ENCODE measurements around the gene HBS1L. TPM values are rescaled to one million over a fixed set of nuclear protein-coding genes. Genes with fewer than 3 reads are reported as not detected.

Gene HBS1L
- total and polyA plus RNA-seq, 2 of the 4 experiments (the other 2 are of a cell fraction), result 45.1 to 120 TPM

DNA sequence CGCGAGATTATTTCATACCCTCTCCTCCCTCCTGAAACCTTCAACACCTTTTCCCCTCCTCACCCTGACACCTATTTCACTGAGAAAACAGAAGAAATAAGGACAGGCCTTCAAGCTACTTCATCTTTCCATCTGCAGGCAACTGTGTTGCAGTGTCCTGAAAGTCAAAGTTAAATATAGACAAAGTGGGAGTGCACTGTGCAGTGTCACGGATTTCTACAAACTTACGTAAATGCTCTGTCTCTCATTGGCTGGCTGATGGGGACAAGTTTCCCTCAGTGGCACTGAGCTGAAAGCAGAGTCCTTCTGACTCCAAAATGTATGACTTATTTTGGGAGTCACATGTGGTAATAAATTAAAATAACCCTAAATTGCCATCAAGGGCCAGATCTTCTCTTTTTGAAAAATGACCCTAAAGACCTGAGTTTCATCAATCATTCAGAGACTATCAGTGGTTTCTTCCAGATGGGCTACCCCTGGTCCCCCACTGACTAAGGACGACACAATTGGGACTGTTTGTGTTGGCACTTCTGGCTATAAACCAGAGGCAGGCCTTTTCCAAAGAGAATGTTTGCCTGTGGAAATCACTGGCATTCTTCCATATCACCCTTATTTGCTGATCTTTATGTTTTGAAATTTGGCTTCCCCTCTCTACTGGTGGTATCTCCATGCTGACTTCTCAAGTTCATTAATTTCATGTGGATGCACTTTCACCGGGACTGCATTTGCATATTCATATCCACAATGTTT, 126.3 kb downstream of the HBS1L start:
- no peak for DNase-seq
- Histone ChIP-seq H3K4me1 (ENCODE audit: control insufficient read depth, insufficient read depth, low read length) (0 out of 2 replicates have a peak, but pooled peaks cover 2% of the 10 kb centered on the region), H2AFZ (replicated peaks; ENCODE audit: low read length, poor library complexity) (no peak overlapping the region), H2BK20ac (ENCODE audit: low read depth, low read length) (no peak overlapping the region), H4K20me1 (ENCODE audit: insufficient read depth, low read length) (no peaks in the 10 kb centered on the region), H3K4me2 (ENCODE audit: low read depth, low read length) (no peak overlapping the region), H3K14ac (replicated peaks; ENCODE audit: low read depth, low read length) (no peak overlapping the region), H4K5ac (ENCODE audit: low read depth, low read length) (no peak overlapping the region), H2BK5ac (ENCODE audit: low read depth, low read length, poor library complexity, severe bottlenecking) (no peak overlapping the region), H3K18ac (ENCODE audit: low read depth, low read length) (no peak overlapping the region), H3K9ac (ENCODE audit: low read depth, low read length) (no peak overlapping the region), H2BK15ac (ENCODE audit: low read depth, low read length) (no peak overlapping the region), H3K4ac (ENCODE audit: low read depth, low read length) (no peak overlapping the region), H4K8ac (ENCODE audit: low read depth in 2 of 2, low read length in 2 of 2) (no peak overlapping the region), H4K91ac (ENCODE audit: insufficient read depth, low read depth, low read length) (no peak overlapping the region), H2BK120ac (ENCODE audit: low read depth, low read length) (no peak overlapping the region), H3K23ac (ENCODE audit: low read depth, low read length) (no peak overlapping the region), H3K27me3 (ENCODE audit: control insufficient read depth, insufficient read depth, low read length) (no peaks in the 10 kb centered on the region), H3K36me3 (ENCODE audit: control insufficient read depth, insufficient read depth, low read length) (no peaks in the 10 kb centered on the region), H3K27ac (ENCODE audit: insufficient read depth, low read length) (no peak overlapping the region), H3K9me1 (ENCODE audit: insufficient read depth, low read length) (peaks cover 3% of the 10 kb centered on the region), H3K4me3 (ENCODE audit: insufficient read depth, low read depth, low read length) (no peak overlapping the region), H3K79me1 (ENCODE audit: low read depth in 1 of 2, low read length in 2 of 2) (no peaks in the 10 kb centered on the region), H3K9me3 (ENCODE audit: control insufficient read depth, insufficient read depth, low read length) (peaks cover 3% of the 10 kb centered on the region; the same call in 1 of the 2 replicates), H2AK5ac (ENCODE audit: low read depth, low read length) (no peak overlapping the region), H3K56ac (ENCODE audit: extremely low read depth, insufficient read depth, low read length) (no peak overlapping the region), H2AK9ac (replicated peaks; ENCODE audit: low read depth, low read length, poor library complexity) (no peak overlapping the region)
- BruUV-seq (replicated peaks), result no TSS peak
- ChIA-PET CTCF (no interaction called here), POLR2A (ENCODE audit: unreplicated experiment) (no interaction called here)
- dilution Hi-C loops (cut with HindIII; ENCODE audit: low sequenced_read_pairs, unreplicated experiment), result no loop called here
- WGBS, 2 experiments (ENCODE audit: extremely low coverage in 2 of 2, insufficient read length in 1 of 2), result 63% methylated on average over 2 of the region's 6 CpGs; no CpG with 5 or more reads in 1 of the 2 experiments
- TF ChIP-seq MAZ (IDR thresholded peaks at IDR 0.05; ENCODE audit: borderline replicate concordance, low read depth, low read length) (no peak), MXI1 (IDR thresholded peaks at IDR 0.05; ENCODE audit: borderline replicate concordance, low read depth, low read length) (no peak), SMC3 (IDR thresholded peaks at IDR 0.05; ENCODE audit: low read depth, low read length) (no peak), CHD1 (IDR thresholded peaks at IDR 0.05; ENCODE audit: low read depth, low read length) (no peak), POLR2A (IDR thresholded peaks at IDR 0.05; ENCODE audit: low read depth, low read length) (no peak), RAD21 (IDR thresholded peaks at IDR 0.05; ENCODE audit: low read length) (no peak), MAFK (IDR thresholded peaks at IDR 0.05; ENCODE audit: low read depth, low read length) (no peak), CEBPB (IDR thresholded peaks at IDR 0.05; ENCODE audit: low read depth, low read length) (no peak), FOS (IDR thresholded peaks at IDR 0.05; ENCODE audit: low read depth, low read length) (no peak), NFE2L2 (IDR thresholded peaks at IDR 0.05; ENCODE audit: low read depth, low read length) (no peak), BHLHE40 (IDR thresholded peaks at IDR 0.05; ENCODE audit: low read depth, low read length) (no peak)
- TF ChIP-seq, protein P1, sequence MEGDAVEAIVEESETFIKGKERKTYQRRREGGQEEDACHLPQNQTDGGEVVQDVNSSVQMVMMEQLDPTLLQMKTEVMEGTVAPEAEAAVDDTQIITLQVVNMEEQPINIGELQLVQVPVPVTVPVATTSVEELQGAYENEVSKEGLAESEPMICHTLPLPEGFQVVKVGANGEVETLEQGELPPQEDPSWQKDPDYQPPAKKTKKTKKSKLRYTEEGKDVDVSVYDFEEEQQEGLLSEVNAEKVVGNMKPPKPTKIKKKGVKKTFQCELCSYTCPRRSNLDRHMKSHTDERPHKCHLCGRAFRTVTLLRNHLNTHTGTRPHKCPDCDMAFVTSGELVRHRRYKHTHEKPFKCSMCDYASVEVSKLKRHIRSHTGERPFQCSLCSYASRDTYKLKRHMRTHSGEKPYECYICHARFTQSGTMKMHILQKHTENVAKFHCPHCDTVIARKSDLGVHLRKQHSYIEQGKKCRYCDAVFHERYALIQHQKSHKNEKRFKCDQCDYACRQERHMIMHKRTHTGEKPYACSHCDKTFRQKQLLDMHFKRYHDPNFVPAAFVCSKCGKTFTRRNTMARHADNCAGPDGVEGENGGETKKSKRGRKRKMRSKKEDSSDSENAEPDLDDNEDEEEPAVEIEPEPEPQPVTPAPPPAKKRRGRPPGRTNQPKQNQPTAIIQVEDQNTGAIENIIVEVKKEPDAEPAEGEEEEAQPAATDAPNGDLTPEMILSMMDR (conservative IDR thresholded peaks at IDR 0.05; ENCODE audit: low read depth, low read length), result no peak
- TF ChIP-seq, protein P2, sequence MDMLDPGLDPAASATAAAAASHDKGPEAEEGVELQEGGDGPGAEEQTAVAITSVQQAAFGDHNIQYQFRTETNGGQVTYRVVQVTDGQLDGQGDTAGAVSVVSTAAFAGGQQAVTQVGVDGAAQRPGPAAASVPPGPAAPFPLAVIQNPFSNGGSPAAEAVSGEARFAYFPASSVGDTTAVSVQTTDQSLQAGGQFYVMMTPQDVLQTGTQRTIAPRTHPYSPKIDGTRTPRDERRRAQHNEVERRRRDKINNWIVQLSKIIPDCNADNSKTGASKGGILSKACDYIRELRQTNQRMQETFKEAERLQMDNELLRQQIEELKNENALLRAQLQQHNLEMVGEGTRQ (IDR thresholded peaks at IDR 0.05; ENCODE audit: low read depth, low read length), result no peak
- TF ChIP-seq, protein P3, sequence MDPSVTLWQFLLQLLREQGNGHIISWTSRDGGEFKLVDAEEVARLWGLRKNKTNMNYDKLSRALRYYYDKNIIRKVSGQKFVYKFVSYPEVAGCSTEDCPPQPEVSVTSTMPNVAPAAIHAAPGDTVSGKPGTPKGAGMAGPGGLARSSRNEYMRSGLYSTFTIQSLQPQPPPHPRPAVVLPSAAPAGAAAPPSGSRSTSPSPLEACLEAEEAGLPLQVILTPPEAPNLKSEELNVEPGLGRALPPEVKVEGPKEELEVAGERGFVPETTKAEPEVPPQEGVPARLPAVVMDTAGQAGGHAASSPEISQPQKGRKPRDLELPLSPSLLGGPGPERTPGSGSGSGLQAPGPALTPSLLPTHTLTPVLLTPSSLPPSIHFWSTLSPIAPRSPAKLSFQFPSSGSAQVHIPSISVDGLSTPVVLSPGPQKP (IDR thresholded peaks at IDR 0.05; ENCODE audit: borderline replicate concordance, low read depth, low read length), result no peak
- intact Hi-C loops (cut with micrococcal nuclease), result no loop called here
- no peak for ATAC-seq (ENCODE audit: low read depth)
- in situ Hi-C loops (cut with MboI; ENCODE audit: low sequenced_read_pairs), result no loop called here

Measured in IMR-90 (cell line).